GM12801 (cell line): ENCODE data around the gene COX4I1.

ENCODE experiments used
- TF ChIP-seq, protein P1 (sequence below): IDR thresholded peaks from one replicate; pipeline ENCODE4 v1.5.1; 2011; ENCODE audit warnings: control low read depth; ENCODE audit not compliant: insufficient read length; ENCODE audit errors: extremely low read depth

Gene COX4I1

DNA sequence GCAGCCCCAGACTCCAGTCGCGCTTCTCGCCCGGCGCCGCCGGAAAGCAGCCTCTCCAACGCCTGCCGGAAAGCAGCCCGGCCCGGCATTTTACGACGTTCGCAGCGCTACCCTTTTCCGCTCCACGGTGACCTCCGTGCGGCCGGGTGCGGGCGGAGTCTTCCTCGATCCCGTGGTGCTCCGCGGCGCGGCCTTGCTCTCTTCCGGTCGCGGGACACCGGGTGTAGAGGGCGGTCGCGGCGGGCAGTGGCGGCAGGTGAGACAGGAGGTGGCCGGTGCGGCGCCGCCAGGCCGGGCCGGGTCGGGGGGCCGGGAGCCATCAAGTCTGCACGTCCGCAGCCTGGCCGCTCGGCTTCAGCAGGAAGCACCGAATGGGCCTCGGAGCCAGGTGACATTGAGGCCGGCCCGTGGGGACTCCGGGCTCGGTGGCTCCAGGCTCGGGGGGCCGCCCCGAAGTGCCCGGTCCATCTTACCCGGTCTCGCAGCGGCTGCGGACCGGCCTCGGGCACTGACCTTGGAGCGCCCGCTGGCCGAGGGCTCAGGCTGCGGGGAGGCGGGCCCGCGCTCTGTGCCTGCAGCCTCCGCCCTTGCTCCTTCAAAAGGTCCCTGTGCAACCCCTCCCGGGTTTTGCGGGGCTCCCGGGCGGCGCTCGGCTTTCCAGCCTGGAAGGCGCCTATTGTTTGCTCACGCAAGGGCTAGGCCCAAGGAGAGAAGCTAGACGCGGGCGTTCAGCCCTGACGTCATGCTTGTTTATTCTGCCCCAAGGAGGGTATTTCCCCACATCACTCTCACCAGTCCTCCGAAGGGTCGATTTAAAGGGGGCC is at the start of gene COX4I1, which contains the start of gene EMC8:
TSS of gene COX4I1 (plus strand) at position 199 of the 824 bp plus-strand sequence. CDS start 1,511 bp downstream, outside the sequence.
TSS of gene EMC8 (minus strand) at position 48 of the 824 bp plus-strand sequence. CDS start 249 bp downstream, outside the sequence.
- TF ChIP-seq, protein P1, sequence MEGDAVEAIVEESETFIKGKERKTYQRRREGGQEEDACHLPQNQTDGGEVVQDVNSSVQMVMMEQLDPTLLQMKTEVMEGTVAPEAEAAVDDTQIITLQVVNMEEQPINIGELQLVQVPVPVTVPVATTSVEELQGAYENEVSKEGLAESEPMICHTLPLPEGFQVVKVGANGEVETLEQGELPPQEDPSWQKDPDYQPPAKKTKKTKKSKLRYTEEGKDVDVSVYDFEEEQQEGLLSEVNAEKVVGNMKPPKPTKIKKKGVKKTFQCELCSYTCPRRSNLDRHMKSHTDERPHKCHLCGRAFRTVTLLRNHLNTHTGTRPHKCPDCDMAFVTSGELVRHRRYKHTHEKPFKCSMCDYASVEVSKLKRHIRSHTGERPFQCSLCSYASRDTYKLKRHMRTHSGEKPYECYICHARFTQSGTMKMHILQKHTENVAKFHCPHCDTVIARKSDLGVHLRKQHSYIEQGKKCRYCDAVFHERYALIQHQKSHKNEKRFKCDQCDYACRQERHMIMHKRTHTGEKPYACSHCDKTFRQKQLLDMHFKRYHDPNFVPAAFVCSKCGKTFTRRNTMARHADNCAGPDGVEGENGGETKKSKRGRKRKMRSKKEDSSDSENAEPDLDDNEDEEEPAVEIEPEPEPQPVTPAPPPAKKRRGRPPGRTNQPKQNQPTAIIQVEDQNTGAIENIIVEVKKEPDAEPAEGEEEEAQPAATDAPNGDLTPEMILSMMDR = no peak

DNA sequence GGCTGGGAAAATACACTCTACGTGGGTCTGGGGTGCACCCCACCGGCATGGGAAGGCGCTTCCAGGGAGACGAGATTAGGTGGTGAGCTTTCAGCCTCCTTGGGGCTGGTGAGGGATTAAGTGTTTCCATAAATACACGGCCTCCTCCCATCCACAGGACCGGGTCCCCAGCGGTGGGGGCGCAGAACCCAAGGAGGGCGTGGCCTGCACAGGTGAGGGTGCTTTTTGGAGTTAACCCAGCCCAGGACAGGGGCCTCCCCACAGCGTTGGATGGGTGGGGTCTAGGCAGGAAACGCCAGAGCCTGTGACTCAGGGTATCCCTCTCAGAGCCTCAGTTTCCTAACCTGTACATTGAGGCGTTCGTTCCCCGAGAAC is 49.7 kb upstream of the COX4I1 start:
- TF ChIP-seq, protein P1 = no peak

- TF ChIP-seq, protein P1 = no peak
Observed at GRCh38 chr16:85750146-85750826, 49.2 kb upstream of the COX4I1 start.

DNA sequence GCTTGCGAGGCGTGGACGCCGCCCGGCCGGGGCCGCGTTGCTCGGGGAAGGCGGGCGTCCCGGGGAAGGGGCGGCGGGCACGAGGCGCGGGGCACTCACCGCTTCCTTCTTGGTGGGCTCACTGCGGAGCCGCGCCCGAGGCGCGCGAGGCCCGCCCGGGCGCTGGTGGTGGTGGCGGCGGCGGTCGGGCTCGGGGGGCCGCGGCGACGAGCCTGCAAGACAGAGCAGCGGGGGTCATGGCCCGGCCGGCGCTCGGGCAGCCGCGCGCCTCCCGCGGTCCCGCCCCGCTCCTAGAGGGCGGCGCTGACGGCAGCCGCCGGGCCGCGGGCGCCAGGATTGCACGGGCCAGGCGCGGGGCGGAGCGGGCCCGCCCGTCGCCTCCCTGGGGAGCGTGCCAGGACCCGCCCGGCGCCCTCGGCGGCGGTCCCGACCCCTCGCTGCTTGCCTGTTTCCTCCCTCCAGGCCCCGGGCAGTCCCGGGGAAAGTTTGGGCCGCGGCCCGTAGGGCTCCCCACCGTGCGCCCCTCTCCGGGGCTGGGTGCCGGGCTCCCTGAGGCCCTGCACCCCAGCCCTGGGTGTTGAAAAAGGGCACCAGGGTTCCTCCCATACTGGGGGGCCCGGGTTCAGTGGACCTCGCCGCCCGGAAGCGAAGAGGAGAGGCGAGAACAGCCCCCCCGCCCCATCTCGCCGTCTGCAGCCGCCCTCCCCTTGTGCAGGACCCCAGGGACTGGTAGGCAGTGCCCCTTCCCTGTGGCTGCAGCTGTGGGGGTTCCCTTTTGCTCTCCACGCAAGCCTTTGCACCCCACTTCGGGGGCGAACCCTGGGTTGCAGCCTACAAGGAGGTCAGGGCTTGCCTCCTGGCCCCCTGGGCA is 48.4 kb upstream of the COX4I1 start, which contains the start of gene C16orf74:
TSS of gene C16orf74 (minus strand) at position 270 of the 871 bp plus-strand sequence. CDS start 15,879 bp downstream, outside the sequence.
- TF ChIP-seq, protein P1 = no peak

DNA sequence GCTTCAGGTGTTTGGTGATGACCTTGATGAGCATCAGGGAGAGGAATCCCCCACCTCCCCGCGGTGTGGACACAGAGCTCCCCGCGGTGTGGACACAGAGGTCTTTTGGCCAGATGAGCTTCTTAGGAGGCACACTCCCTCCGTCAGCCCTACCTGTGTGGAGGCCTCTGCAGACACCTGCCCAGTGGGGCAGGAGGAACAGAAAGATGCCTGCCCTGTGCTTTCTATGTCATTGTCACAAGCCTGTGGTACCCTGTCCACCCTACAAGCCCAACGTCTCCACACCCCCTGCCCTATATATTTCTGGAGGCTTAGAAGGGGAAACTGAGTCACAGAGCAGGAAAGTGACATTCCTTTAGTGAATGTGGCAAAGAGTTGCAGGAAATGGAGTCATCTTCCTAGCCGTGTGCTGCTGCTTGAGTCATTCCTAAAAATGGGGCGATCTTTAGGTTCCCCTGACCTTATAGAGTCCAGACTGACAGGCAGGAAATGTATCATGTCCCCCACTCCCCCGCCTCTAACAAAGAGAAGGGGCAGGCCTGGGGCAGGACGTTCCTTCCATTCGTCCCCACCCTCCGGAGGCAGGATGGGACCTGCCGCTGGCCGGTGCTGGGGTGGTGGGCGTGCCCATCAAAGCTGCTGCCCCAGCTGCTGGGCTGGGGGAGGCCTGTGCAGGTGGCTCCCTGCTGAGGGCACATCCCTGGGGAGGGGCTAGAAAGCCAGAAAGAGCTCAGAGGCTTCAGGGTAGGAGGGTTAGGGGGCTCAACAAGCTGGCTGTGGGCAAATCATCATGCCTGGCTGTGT is 47.6 kb upstream of the COX4I1 start:
- TF ChIP-seq, protein P1 = no peak

- TF ChIP-seq, protein P1 = no peak
Observed at GRCh38 chr16:85752511-85753420, 46.7 kb upstream of the COX4I1 start.
